HL-60/S4 treated with phorbol 12-myristate 13-acetate at 8.2 ng/mL for 4 days and 3 days (cell line): ENCODE data around the gene HRH2.
"Not testable (repeated sequence)": the region's sequence is repeated elsewhere in the genome, so short reads cannot be mapped to it uniquely, and the experiment has no call there.

Experiments used
- in situ Hi-C: fragments of 300-500 bp; cut with MboI; formaldehyde crosslinking; loops from 2 replicates; pipeline ENCODE4 v1.15.0; 2022; ENCODE audit warnings: low sequenced_read_pairs

The HRH2 gene

DNA sequence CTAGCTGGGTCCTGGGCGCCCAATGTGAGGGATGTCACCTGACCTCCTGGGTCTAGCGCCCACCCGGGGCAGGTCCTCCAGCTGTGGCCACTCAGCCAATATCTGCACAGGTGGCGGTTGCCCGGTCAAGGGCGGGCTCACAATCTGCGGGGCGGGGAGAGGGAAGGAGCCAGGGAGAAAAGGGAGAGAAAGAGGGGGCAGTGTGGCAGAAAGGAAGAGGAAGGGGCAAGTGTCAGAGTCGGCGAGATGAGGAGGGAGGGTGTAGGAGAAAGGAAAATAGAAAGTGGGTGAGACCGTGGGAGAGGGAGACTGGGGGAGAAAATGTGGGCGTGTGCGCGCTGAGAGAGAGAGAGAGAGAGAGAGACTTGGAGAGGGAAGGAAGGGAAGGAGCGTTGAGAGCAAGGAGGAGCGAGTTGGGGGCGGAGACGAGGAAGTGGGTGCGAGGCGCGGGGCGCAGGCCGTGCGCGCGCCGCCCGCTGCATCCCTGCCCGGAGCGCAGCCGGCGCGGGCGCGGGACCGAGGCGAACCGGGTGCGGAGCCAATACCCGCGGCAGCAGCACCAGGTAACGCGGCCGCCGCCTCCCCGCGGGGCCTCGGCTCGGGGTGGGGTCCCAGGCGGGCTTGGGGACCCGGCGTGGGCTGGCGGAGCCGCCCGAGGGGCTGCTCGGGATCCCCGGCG, at the start of gene HRH2:
TSS of gene HRH2 (plus strand) at position 479 of the 679 bp plus-strand sequence. CDS start 25,163 bp downstream, outside the sequence.
- in situ Hi-C loops, result no loop called here

GRCh38 chr5:175609526-175609925, 48.3 kb upstream of the HRH2 start:
- in situ Hi-C loops, result no loop called here

DNA sequence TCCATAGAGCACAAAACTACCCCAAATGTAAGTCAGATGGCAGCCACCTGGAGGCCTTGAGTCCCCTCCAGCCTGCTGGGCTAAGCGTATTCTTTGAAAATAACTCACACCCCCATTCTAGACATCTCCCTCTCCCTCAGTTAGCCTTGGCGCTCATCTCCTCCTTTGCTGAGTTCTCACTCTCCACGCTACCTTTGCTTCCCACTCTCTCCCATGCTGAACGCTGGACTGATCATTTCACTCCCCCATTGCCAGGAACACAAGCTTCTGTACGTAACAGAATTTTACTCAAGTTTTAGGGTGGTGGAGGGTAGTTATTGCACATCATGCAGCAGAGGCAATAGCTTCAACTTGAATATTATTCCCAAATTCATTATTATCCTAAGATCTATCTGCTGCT, 47.5 kb upstream of the HRH2 start:
- in situ Hi-C loops, result no loop called here

- in situ Hi-C loops, result no loop called here
These were observed 47.0 kb upstream of the HRH2 start for GRCh38 chr5:175610898-175611297.

GRCh38 chr5:175614223-175614815, 43.6 kb upstream of the HRH2 start:
- in situ Hi-C loops, result no loop called here

GRCh38 chr5:175614861-175615260, 43.0 kb upstream of the HRH2 start:
- in situ Hi-C loops, result no loop called here

- in situ Hi-C loops, result no loop called here
These were observed 41.8 kb upstream of the HRH2 start for GRCh38 chr5:175616083-175616482.

DNA sequence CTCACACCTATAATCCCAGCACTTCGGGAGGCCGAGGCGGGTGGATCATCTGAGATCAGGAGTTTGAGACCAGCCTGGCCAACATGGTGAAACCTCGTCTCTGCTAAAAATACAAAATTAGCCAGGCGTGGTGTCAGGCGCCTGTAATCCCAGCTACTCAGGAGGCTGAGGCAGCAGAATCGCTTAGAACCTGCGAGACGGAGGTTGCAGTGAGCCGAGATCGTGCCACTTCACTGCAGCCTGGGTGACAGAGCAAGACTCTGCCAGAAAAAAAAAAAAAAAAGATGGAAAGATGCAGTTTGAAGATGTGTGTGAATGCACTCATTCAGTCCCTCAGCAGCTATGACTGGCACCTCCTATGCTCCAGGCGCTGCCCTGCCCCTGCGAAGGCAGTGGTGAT, 41.3 kb upstream of the HRH2 start:
- in situ Hi-C loops, result not testable (repeated sequence)

DNA sequence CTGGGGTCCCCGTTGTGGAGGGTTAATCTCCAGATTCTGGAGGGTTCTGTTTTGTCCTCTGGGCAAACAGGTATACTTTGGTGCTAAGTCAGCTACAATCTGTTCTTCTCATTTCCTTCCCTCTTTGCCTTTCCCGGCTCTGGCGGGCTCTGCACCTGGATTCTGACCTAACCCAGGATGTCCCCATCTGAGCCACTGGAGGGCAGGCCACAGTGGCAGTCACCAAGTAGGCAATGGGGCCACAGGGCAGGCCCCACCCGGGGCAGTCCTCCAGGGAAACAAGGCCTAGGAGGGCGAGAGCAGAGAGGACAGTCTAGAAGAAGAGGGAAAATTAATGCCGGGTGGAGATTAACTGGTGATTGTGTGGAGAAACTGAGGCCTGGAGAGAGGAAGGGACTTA, 40.4 kb upstream of the HRH2 start:
- in situ Hi-C loops, result no loop called here

- in situ Hi-C loops, result no loop called here
These were observed 37.3 kb upstream of the HRH2 start for GRCh38 chr5:175620527-175620926.

DNA sequence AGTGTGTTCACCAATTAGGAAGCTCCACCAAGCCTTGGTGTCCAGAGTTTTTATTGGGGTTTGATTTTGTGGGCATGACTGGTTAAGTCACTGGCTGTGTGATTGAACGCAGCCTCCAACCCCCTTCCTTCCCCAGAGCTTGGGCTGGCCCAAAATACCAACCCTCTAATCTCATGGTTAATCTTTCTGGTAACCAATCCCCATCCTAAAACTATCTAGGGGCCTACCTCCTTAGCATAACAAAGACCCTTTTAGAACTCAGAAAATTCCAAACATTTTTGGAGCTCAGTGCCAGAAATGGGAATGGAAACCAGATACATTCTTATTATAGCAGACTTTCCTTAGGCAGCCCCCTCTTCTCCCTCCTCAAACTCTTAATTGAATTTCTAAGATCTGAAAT, 35.9 kb upstream of the HRH2 start:
- in situ Hi-C loops, result no loop called here

DNA sequence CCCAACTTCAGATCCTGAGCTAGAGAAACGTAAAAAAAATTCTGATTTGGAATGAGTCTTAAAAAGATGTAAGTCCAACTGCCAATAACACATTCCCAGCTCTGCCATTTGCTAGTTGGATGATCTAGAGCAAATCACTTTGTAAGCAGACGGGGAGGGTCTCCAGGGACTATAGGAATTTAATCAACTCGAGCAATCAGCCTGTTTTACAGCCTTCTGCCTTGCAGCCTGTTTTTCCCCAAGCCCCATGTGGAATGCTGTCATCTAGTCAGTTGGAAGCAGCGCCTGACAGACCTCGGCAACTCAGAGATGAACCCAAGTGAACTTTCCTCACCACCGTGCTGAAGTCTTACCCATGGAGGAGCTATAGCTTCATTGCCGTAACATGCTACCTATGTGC, 34.8 kb upstream of the HRH2 start:
- in situ Hi-C loops, result no loop called here

GRCh38 chr5:175624316-175624715, 33.6 kb upstream of the HRH2 start:
- in situ Hi-C loops, result no loop called here

DNA sequence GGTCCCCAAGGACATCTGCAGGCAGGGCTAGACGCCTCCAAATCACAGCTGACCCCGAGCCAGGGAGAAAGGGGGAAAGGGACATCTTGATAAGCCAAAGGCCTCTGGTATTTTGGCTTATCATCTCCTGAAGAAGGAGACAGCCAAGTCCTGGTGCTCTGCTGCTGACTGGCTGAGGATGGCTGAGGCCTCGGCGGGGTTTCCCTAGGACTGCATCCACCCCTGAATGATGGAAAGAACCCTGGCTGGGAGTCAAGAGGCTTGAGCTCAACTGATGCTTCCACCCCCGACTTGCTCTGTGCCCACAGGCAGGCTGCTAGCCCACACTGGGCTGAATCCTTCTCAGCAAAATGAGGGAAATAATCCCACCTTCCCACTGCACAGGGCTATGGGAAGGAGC, 30.9 kb upstream of the HRH2 start:
- in situ Hi-C loops, result no loop called here

DNA sequence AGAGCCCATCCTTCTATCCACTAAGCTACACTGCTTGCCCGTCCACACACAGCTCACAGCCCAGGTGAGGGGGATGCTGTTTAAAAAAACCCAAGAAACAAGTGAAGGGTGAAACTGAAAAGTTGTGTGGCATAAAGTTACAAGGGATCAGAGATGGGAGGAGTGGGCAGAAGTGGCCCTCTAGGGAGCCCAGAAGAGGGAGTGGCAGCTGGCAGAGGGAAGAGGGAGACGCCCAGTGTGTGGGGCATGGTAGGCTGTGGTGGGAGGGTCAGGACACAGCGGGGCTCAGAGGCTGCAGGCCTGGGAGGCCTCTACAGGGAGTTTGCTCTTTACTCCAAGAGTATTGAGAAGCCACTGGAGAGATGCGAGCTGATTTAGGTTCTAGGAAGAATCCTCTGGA, 30.1 kb upstream of the HRH2 start:
- in situ Hi-C loops, result no loop called here

DNA sequence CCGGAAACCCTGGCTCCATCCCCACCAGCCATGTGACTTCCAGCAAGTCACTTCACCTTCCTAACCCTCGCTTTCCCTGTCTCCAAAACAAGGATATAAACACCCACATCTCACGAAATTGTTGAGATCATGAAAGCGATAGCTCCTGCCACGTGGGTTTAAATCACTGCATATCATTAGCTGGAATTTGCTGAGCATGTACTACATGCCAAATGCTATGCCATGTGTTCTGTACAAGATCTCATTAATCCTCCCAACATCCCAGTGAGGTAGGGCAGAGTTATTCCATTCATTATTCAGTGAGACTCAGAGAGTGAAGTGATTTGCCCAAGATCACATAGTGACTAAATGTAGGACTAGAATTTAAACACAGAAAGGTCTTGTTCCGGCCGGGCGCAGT, 29.2 kb upstream of the HRH2 start:
- in situ Hi-C loops, result no loop called here

DNA sequence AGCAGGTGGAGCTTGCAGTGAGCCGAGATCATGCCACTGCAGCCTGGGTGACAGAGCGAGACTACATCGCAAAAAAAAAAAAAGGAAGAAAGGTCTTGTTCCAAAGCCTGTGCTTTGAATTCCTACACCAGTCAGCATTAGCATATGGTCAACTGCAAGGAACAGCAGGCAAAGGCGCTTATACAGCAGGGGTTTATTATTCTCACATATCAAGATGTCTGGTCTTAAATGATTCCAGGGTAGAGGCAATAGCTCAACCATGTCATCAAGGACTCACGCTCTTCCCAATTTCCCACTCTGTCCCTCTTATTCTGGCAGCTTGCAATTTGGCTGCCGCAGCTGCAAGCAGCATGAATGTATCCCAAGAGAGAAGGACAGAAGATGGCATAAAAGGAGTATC, 28.6 kb upstream of the HRH2 start:
- in situ Hi-C loops, result no loop called here

DNA sequence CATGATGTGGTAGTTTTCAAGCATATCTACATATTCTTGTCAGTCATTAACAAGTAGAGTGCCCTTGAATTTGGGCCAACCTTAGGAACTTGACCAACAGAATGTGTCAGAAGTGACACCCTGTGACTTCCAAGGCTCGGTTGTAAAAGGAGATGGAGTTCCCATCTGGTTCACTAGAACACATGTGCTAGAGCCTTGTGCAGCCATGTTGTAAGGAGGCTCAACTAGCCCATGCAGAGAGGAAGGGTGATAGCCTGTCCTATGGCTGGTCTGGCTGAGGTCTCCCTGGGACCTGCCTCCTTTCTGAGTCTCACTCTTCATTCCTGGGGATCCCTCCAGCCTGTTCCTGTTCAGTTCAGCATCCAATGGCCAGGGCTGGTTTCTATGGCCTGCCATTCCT, 28.1 kb upstream of the HRH2 start:
- in situ Hi-C loops, result no loop called here

GRCh38 chr5:175635854-175636584, 21.9 kb upstream of the HRH2 start:
- in situ Hi-C loops, result no loop called here

DNA sequence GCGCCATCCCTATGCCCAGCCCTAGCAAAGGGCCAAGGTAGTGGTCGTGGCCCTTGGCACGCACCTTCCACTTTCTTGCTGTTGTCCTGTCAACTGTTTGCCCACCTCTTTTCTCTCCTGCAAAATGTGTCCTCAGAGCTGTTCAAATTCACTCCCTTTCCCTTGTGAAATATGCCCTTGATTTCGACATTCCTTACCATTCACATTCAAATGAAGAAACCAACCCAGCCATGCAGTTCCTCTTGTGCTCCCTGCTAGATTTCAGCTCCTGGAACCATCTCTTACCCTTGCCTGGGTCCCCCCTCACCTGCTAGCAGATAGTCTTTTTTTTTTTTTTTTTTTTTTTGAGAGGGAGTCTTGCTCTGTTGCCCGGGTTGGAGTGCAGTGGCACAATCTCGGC, 19.6 kb upstream of the HRH2 start:
- in situ Hi-C loops, result no loop called here

DNA sequence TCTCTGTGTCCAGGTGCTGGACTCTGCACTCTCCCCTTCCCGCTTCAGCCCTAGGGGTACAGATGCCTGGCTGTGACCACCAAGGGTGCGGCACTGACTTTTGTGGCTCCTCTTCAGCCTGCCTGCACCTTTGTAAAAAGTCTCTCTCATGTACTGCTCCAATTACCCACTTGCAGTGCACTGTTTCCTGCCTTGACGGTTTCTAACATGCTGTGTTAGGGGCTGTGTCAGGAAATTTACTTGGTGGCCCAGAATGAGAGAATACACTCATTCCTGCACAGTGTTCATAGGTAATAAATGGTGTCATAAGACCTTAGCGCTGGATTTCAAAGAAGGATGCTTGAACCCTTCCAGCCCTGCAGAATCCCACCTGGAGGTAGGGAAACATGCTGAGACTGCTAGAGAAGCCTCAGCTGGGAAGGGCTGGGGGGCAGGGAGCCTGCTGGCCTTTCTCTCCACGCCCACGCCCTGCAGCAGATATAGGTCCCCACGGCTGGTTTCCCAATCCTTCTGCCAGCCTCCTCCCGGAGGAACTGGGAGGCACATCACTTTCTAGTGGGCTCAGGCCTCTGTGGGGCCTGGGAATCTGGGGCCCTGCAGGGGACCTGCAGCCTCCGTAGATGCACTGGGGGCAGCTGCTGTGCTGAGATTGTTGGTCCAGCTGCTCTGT, 17.6 kb upstream of the HRH2 start:
- in situ Hi-C loops, result no loop called here

DNA sequence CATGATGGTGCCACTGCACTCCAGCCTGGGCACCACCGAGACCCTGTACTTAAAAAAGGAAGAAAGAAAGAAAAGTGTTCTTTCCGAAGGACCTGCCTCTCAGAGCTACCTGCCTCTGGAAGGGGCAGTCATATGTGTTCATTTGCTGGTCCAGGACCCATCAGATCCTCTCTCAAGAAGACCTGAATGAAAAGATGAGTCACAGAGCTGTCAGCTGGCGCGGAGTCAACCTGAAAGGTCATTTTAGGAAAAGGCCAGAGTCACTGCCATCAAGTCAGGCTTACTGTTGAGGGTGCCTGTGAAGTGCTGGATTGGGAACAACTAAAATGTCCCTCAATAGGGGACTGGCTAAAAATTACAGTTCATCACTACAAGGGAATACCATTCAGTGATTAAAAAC, 14.9 kb upstream of the HRH2 start:
- in situ Hi-C loops, result no loop called here
